Adipose tissue (tissue), 3 donors: Measurements from ENCODE around the gene CAMK2D. TPM values are rescaled to one million over a fixed set of nuclear protein-coding genes. Genes with fewer than 3 reads are reported as not detected.
"Not testable (repeated sequence)": the region's sequence is repeated elsewhere in the genome, so short reads cannot be mapped to it uniquely, and the experiment has no call there.

Source experiments
- H3K27ac ChIP-seq: one replicate; pipeline ENCODE4 v1.5.1; 2013; ENCODE audit warnings: low read depth, low read length
- WGBS, 3 donors: extraction: QIAGEN DNeasy Blood & Tissue Kit; methylation state at CpG; one replicate each; pipeline ENCODE4 v1.1.7; 2013; 5-methylcytosine and 5-hydroxymethylcytosine counted together
- polyA plus RNA-seq, 3 donors: library from polyadenylated mRNA; stranded (reverse); fragments of 200-250 nt; gene quantifications; one replicate each; pipeline ENCODE4 v1.2.3, GENCODE V29; 2013
- donor health status: healthy with polysubstance abuse.
- donor health status: Bipolar disorder and iron deficiency.
- donor health status: healthy.

Gene CAMK2D
- polyA plus RNA-seq, 3 donors = 6.1 to 28.6 (median 26.5) TPM

GRCh38 chr4:113695328-113696169 is 66.0 kb downstream of the CAMK2D start:
- WGBS, 3 donors = 93 to 97% (median 96%) methylated on average over 3 of the region's 3 CpGs
- H3K27ac ChIP-seq = no peak overlapping the region

GRCh38 chr4:113694008-113694407 is 67.5 kb downstream of the CAMK2D start:
- H3K27ac ChIP-seq = no peak overlapping the region
- 91 to 94% (median 93%) methylated on average over 2 of the region's 2 CpGs for WGBS, 3 donors

GRCh38 chr4:113692809-113693411 is 68.6 kb downstream of the CAMK2D start:
- no peak overlapping the region for H3K27ac ChIP-seq
- 43 to 75% (median 54%) methylated on average over 3 of the region's 3 CpGs for WGBS, 3 donors

GRCh38 chr4:113691676-113692075 is 69.9 kb downstream of the CAMK2D start:
- no peak overlapping the region for H3K27ac ChIP-seq
- 89 to 98% (median 93%) methylated on average over 2 of the region's 2 CpGs for WGBS, 3 donors

GRCh38 chr4:113689394-113689793 is 72.1 kb downstream of the CAMK2D start:
- no peak overlapping the region for H3K27ac ChIP-seq
- 43 to 50% (median 50%) methylated on average over 1 of the region's 1 CpG for WGBS, 3 donors

- no peak overlapping the region for H3K27ac ChIP-seq
- 65 to 75% (median 75%) methylated on average over 4 of the region's 4 CpGs for WGBS, 3 donors
Measured at GRCh38 chr4:113687067-113687718, 74.3 kb downstream of the CAMK2D start.

GRCh38 chr4:113685157-113685556 is 76.4 kb downstream of the CAMK2D start:
- 98 to 100% (median 100%) methylated on average over 4 of the region's 4 CpGs for WGBS, 3 donors
- H3K27ac ChIP-seq = not testable (repeated sequence)

- WGBS, 3 donors = 54 to 75% (median 55%) methylated on average over 2 of the region's 2 CpGs
- H3K27ac ChIP-seq = no peak overlapping the region
Measured at GRCh38 chr4:113684534-113685091, 76.9 kb downstream of the CAMK2D start.

- 81 to 92% (median 82%) methylated on average over 4 of the region's 4 CpGs for WGBS, 3 donors
- H3K27ac ChIP-seq = no peak overlapping the region
Measured at GRCh38 chr4:113682730-113683537, 78.6 kb downstream of the CAMK2D start.

GRCh38 chr4:113678641-113679040 is 82.9 kb downstream of the CAMK2D start:
- H3K27ac ChIP-seq = no peak overlapping the region

GRCh38 chr4:113677325-113677724 is 84.2 kb downstream of the CAMK2D start:
- 65 to 84% (median 66%) methylated on average over 4 of the region's 4 CpGs for WGBS, 3 donors
- no peak overlapping the region for H3K27ac ChIP-seq

- no peak overlapping the region for H3K27ac ChIP-seq
- 58 to 76% (median 66%) methylated on average over 2 of the region's 2 CpGs for WGBS, 3 donors
Measured at GRCh38 chr4:113675731-113676697, 85.5 kb downstream of the CAMK2D start.

GRCh38 chr4:113674733-113675132 is 86.8 kb downstream of the CAMK2D start:
- 55 to 70% (median 62%) methylated on average over 2 of the region's 2 CpGs for WGBS, 3 donors
- no peak overlapping the region for H3K27ac ChIP-seq

GRCh38 chr4:113674251-113674650 is 87.3 kb downstream of the CAMK2D start:
- no peak overlapping the region for H3K27ac ChIP-seq

GRCh38 chr4:113673450-113673849 is 88.1 kb downstream of the CAMK2D start:
- WGBS, 3 donors = 89 to 98% (median 90%) methylated on average over 2 of the region's 2 CpGs
- H3K27ac ChIP-seq = no peak overlapping the region

More at GRCh38 chr4:113674251-113674650, 87.3 kb downstream of the CAMK2D start:
- WGBS, 3 donors = 94 to 96% (median 95%) methylated on average over 1 of the region's 1 CpG

- H3K27ac ChIP-seq = no peak overlapping the region
- WGBS, 3 donors = 48 to 76% (median 74%) methylated on average over 8 of the region's 8 CpGs
Measured at GRCh38 chr4:113666386-113667114, 95.0 kb downstream of the CAMK2D start.

- WGBS, 3 donors = 78 to 100% (median 88%) methylated on average over 1 of the region's 1 CpG
- H3K27ac ChIP-seq = no peak overlapping the region
Measured at GRCh38 chr4:113665036-113665435, 96.5 kb downstream of the CAMK2D start.
